Tibial nerve (tissue), 4 donors: ENCODE data around the gene CD58. TPM values are rescaled to one million over a fixed set of nuclear protein-coding genes. Genes with fewer than 3 reads are reported as not detected.

Source experiments
- DNase-seq, 2 donors: peaks; one replicate each; pipeline ENCODE4 v3.0.0-alpha.2; 2019; ENCODE audit warnings: low spot score in 2 of 2
- H3K27ac ChIP-seq, 4 donors: fragments of 200-600 bp; sonication (generic) in 3 of 4; one replicate each; pipeline ENCODE4 v1.5.1; 2017 to 2019; ENCODE audit warnings: mild to moderate bottlenecking in 1 of 4
- H3K27me3 ChIP-seq, 2 donors: fragments of 200-600 bp; sonication (generic) in 1 of 2; one replicate each; pipeline versions ENCODE4 v1.5.1 to v1.6.0; 2017 to 2019
- H3K36me3 ChIP-seq, 3 donors: fragments of 200-600 bp; sonication (generic); one replicate each; pipeline ENCODE4 v1.5.1; 2018 to 2019
- H3K4me1 ChIP-seq, 4 donors: fragments of 200-600 bp; sonication (generic) in 3 of 4; one replicate each; pipeline ENCODE4 v1.5.1; 2017 to 2019
- H3K4me3 ChIP-seq, 4 donors: fragments of 200-600 bp; sonication (generic) in 3 of 4; one replicate each; pipeline ENCODE4 v1.5.1; 2017 to 2019; ENCODE audit warnings: mild to moderate bottlenecking in 1 of 4, moderate library complexity in 1 of 4
- H3K9me3 ChIP-seq, 4 donors: fragments of 200-600 bp; sonication (generic) in 3 of 4; one replicate each; pipeline ENCODE4 v1.5.1; 2017 to 2019
- EP300 ChIP-seq, 2 donors: sonication (generic); formaldehyde crosslinking; IDR thresholded peaks; one replicate each; pipeline ENCODE4 v1.6.1; 2017; ENCODE audit warnings: antibody characterized with exemption in 2 of 2, mild to moderate bottlenecking in 1 of 2
- POLR2A ChIP-seq, 2 donors: fragments of 450-650 bp; IDR thresholded peaks; one replicate each; pipeline ENCODE4 v1.6.1; 2017; ENCODE audit warnings: antibody characterized with exemption in 2 of 2, mild to moderate bottlenecking in 2 of 2, moderate library complexity in 2 of 2
- WGBS, 2 donors: methylation state at CpG; one replicate each; pipeline ENCODE4 v1.1.5; 2018; 5-methylcytosine and 5-hydroxymethylcytosine counted together
- total RNA-seq, 4 donors: library from RNA; depleted of rRNA; stranded (reverse); fragments of >200 nt; gene quantifications; one replicate each; pipeline ENCODE4 v1.1.0, GENCODE V29; 2016
- TF ChIP-seq, protein P1 (sequence below), 5 experiments: fragments of 200-600 bp in 3 of 5; fragments of 450-650 bp in 2 of 5; sonication (generic) in 3 of 5; IDR thresholded peaks; one replicate each; pipeline ENCODE4 v1.5.1; 2016 to 2019; ENCODE audit warnings: antibody characterized with exemption in 5 of 5, mild to moderate bottlenecking in 3 of 5, moderate library complexity in 2 of 5

Gene CD58
- total RNA-seq, 4 donors from 2014 or later, result 15.9 to 36.0 (median 21.8) TPM

DNA sequence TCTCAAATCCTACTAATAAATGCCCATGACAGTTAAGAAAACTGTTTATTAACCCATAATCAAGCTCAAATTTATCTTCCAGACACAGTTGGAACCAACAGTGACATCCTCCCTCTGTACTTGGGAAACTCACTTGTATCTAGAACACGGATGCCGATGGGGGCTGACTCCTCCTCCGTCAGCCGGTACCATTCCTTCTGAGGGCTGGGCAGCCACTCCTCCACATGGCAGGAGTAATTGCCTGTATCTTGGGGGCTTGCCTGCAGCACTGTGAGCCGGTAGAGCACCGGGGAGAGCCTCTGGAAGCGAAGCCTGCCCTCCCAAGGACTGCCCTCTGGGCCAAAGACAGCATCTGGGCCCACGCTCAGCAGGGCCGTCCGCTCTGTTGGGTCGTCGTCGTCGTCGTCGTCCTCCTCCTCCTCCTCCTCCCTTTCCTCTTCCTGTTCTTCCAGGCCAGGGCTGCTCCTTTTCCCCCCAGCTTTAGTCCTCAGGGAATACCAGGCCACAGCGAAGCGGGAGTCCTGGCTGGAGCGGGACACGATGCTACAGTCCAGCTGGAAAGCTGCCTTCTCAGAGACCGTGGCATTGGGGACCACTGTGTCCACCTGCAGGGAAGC lies 8.5 kb upstream of the CD58 start:
- DNase-seq, result no peak
- Histone ChIP-seq H3K27ac (no peak overlapping the region), H3K27me3 (no peaks in the 10 kb centered on the region), H3K4me3 (no peak overlapping the region), H3K9me3 (no peaks in the 10 kb centered on the region), H3K4me1 (peaks cover 0 to 6% (median 0%) of the 10 kb centered on the region in 4 donors), H3K36me3 (no peaks in the 10 kb centered on the region)
- no peak for TF ChIP-seq EP300 (IDR thresholded peaks at IDR 0.05)
- no peak for TF ChIP-seq POLR2A (IDR thresholded peaks at IDR 0.05)
- TF ChIP-seq, protein P1, sequence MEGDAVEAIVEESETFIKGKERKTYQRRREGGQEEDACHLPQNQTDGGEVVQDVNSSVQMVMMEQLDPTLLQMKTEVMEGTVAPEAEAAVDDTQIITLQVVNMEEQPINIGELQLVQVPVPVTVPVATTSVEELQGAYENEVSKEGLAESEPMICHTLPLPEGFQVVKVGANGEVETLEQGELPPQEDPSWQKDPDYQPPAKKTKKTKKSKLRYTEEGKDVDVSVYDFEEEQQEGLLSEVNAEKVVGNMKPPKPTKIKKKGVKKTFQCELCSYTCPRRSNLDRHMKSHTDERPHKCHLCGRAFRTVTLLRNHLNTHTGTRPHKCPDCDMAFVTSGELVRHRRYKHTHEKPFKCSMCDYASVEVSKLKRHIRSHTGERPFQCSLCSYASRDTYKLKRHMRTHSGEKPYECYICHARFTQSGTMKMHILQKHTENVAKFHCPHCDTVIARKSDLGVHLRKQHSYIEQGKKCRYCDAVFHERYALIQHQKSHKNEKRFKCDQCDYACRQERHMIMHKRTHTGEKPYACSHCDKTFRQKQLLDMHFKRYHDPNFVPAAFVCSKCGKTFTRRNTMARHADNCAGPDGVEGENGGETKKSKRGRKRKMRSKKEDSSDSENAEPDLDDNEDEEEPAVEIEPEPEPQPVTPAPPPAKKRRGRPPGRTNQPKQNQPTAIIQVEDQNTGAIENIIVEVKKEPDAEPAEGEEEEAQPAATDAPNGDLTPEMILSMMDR (IDR thresholded peaks at IDR 0.05), result no peak
- 64% methylated on average over 21 of the region's 21 CpGs for WGBS, 2 donors

DNA sequence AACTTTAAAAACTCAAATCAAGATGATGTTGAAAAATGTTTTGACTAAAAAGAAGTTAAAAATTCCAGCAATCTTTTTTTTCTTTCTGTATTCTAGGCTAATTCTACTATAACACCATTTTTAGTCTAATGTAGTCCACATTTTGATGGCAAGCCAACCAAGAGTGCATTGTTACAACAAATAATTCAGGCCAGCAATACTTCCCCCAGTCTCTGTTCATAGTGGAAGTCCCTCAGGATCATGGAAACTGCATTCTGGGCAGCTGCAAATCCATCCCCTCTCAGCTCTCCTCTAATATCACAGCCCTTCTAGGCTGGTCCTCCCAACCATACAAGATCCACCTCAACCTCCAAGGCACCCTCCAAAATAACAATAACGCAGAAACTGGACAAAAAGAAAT lies 7.8 kb upstream of the CD58 start:
- H3K27me3 ChIP-seq, result no peaks in the 10 kb centered on the region
- H3K9me3 ChIP-seq, result no peaks in the 10 kb centered on the region
- no peaks in the 10 kb centered on the region for H3K36me3 ChIP-seq
- peaks cover 0 to 9% (median 0%) of the 10 kb centered on the region in 4 donors for H3K4me1 ChIP-seq
- no peak overlapping the region for H3K27ac ChIP-seq
- WGBS, 2 donors, result 94% methylated on average over 1 of the region's 1 CpG
- no peak for DNase-seq
- TF ChIP-seq EP300 (IDR thresholded peaks at IDR 0.05) (no peak), POLR2A (IDR thresholded peaks at IDR 0.05) (no peak)
- TF ChIP-seq, protein P1 (IDR thresholded peaks at IDR 0.05), result no peak
- no peak overlapping the region for H3K4me3 ChIP-seq

DNA sequence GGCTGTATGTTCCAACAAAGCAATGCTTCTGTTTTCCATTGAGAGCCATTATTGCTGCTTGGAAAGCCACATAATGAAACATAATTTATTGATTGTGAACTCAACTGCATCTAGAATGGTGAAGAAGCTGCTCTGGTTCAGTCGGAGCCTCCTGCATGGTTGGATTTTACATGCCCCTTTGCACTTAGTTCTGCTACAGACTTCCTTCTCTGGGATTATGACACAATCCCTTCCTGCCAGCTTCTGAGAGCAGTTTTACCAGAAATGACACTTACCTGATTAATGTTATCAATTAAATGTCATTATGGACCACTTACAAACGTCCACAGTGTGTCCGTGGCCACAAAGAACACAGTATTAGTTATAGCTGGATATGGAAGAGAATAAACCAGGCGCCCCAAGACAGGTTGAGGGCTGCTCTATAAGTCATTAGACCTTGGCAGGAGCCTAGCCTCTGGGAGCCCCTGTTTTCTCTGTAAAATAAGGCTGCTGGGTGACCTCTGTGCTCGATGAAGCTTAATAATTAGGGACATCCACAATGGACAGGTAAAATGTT lies 7.0 kb upstream of the CD58 start:
- TF ChIP-seq, protein P1 (IDR thresholded peaks at IDR 0.05), result no peak
- TF ChIP-seq EP300 (IDR thresholded peaks at IDR 0.05) (no peak), POLR2A (IDR thresholded peaks at IDR 0.05) (no peak)
- H3K9me3 ChIP-seq, result no peaks in the 10 kb centered on the region
- H3K4me1 ChIP-seq, result peaks cover 0 to 9% (median 0%) of the 10 kb centered on the region in 4 donors
- H3K27ac ChIP-seq, result no peak overlapping the region
- H3K36me3 ChIP-seq, result no peaks in the 10 kb centered on the region
- WGBS, 2 donors, result 77 to 81% methylated on average over 5 of the region's 5 CpGs
- H3K4me3 ChIP-seq, result no peak overlapping the region
- no peaks in the 10 kb centered on the region for H3K27me3 ChIP-seq
- no peak for DNase-seq

DNA sequence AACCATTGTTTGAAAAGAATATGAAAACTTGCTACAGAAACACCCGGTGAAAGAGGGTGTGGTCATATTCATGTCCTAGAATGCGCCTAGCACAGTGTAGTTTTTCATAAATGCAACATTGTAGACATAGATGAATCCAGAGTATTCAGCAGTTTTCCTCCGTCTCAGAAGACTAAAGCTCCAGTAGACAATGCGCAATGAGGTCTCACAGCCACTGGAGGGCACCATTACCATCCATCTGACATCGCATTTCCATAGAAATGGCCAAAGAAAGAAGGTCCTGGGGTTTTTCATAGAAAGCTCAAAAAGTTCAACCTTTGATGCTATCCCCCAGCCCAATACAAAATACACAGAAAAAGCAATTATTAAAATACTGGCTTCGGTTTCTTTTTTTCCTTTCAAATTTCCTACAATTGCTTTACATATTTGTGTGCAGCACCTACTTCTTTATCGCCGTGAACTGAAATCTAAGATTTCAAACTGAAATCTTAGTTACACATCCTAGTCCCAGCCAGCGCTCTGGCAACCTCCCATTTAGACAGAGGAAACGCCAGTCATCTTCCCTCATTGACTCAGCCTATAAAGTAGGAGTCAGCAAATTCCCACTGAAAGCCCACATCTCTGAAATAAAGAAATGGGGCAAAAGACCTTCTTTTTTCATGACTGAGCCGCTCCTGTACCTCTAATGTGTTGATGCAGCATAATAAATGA lies 3.9 kb upstream of the CD58 start:
- 26 to 28% methylated on average over 11 of the region's 11 CpGs for WGBS, 2 donors
- H3K27me3 ChIP-seq, result no peaks in the 10 kb centered on the region
- no peaks in the 10 kb centered on the region for H3K36me3 ChIP-seq
- peaks cover 0 to 19% (median 3%) of the 10 kb centered on the region in 4 donors for H3K4me1 ChIP-seq
- TF ChIP-seq, protein P1 (IDR thresholded peaks at IDR 0.05), result peak; percentile 74 to 84 (median 78)
- no peak for TF ChIP-seq EP300 (IDR thresholded peaks at IDR 0.05)
- H3K9me3 ChIP-seq, result no peaks in the 10 kb centered on the region
- DNase-seq, result peak; percentile 42 to 78
- H3K4me3 ChIP-seq, result no peak overlapping the region
- H3K27ac ChIP-seq, result no peak overlapping the region
